ENCODE measurements around the gene AP2A2. TPM values are rescaled to one million over a fixed set of nuclear protein-coding genes. Genes with fewer than 3 reads are reported as not detected.
"Not testable (repeated sequence)": the region's sequence is repeated elsewhere in the genome, so short reads cannot be mapped to it uniquely, and the experiment has no call there.

The AP2A2 gene
- total RNA-seq, 1 donor from 2014 or later, result 26.2 TPM

- DNase-seq (ENCODE audit: low read depth), result no peak
Measured at GRCh38 chr11:972523-973211, 47.0 kb downstream of the AP2A2 start.

- peak; percentile 60 for DNase-seq (ENCODE audit: low read depth)
Measured at GRCh38 chr11:973237-973636, 47.6 kb downstream of the AP2A2 start.

- not testable (repeated sequence) for DNase-seq (ENCODE audit: low read depth)
Measured at GRCh38 chr11:975376-975775, 49.7 kb downstream of the AP2A2 start.

- DNase-seq (ENCODE audit: low read depth), result no peak
Measured at GRCh38 chr11:975827-976226, 50.2 kb downstream of the AP2A2 start.

GRCh38 chr11:976431-977160 is 50.9 kb downstream of the AP2A2 start:
- DNase-seq (ENCODE audit: low read depth), result peak; percentile 87

- no peak for DNase-seq (ENCODE audit: low read depth)
Measured at GRCh38 chr11:977830-978720, 52.4 kb downstream of the AP2A2 start.

GRCh38 chr11:978781-979180 is 53.1 kb downstream of the AP2A2 start:
- no peak for DNase-seq (ENCODE audit: low read depth)

- peak; percentile 31 for DNase-seq (ENCODE audit: low read depth)
Measured at GRCh38 chr11:980438-981357, 55.0 kb downstream of the AP2A2 start.

- no peak for DNase-seq (ENCODE audit: low read depth)
Measured at GRCh38 chr11:981764-982163, 56.1 kb downstream of the AP2A2 start.

- no peak for DNase-seq (ENCODE audit: low read depth)
Measured at GRCh38 chr11:984546-984945, 58.9 kb downstream of the AP2A2 start.

GRCh38 chr11:985406-985805 is 59.7 kb downstream of the AP2A2 start:
- DNase-seq (ENCODE audit: low read depth), result no peak

- DNase-seq (ENCODE audit: low read depth), result no peak
Measured at GRCh38 chr11:985848-986247, 60.2 kb downstream of the AP2A2 start.

- no peak for DNase-seq (ENCODE audit: low read depth)
Measured at GRCh38 chr11:986270-986951, 60.7 kb downstream of the AP2A2 start.

- DNase-seq (ENCODE audit: low read depth), result no peak
Measured at GRCh38 chr11:986952-987305, 61.3 kb downstream of the AP2A2 start.

GRCh38 chr11:987671-988070 is 62.0 kb downstream of the AP2A2 start:
- no peak for DNase-seq (ENCODE audit: low read depth)

- DNase-seq (ENCODE audit: low read depth), result no peak
Measured at GRCh38 chr11:990101-990500, 64.4 kb downstream of the AP2A2 start.

GRCh38 chr11:991034-991433 is 65.4 kb downstream of the AP2A2 start:
- DNase-seq (ENCODE audit: low read depth), result no peak

GRCh38 chr11:991711-992307 is 66.1 kb downstream of the AP2A2 start:
- no peak for DNase-seq (ENCODE audit: low read depth)

GRCh38 chr11:992577-992976 is 66.9 kb downstream of the AP2A2 start:
- no peak for DNase-seq (ENCODE audit: low read depth)

GRCh38 chr11:993632-994167 is 68.0 kb downstream of the AP2A2 start:
- no peak for DNase-seq (ENCODE audit: low read depth)
